Activated CD4-positive, alpha-beta T cell treated with anti-CD3 and anti-CD28 coated beads for 36 hours (primary cell): ENCODE measurements around the gene FYN. TPM values are rescaled to one million over a fixed set of nuclear protein-coding genes. Genes with fewer than 3 reads are reported as not detected.

Source experiments
- ATAC-seq: fragments of 200-7000 bp; cut with Tn5 transposase; one replicate; pipeline ENCODE4 v1.10.0; 2021; ENCODE audit warnings: mild to moderate bottlenecking, moderate library complexity
- CTCF ChIA-PET: fragments of 350-600 bp; sonication (Branson Sonifier 250); formaldehyde crosslinking; loops from one replicate; lab custom pipeline; 2021; ENCODE audit warnings: antibody characterized with exemption; lab: Charles Lee
- POLR2A ChIA-PET: fragments of 350-600 bp; sonication (Branson Sonifier 250); formaldehyde crosslinking; loops from one replicate; lab custom pipeline; 2021; ENCODE audit warnings: antibody characterized with exemption, inconsistent platforms; lab: Charles Lee
- DNase-seq: peaks from one replicate; pipeline ENCODE4 v3.0.0-alpha.2; 2020
- H3K27ac Mint-ChIP-seq: one replicate; pipeline ENCODE4 v1.8.0; 2021; ENCODE audit warnings: mixed read lengths
- H3K27me3 Mint-ChIP-seq: one replicate; pipeline ENCODE4 v1.8.0; 2021; ENCODE audit warnings: mixed read lengths
- H3K36me3 Mint-ChIP-seq: one replicate; pipeline ENCODE4 v1.8.0; 2021; ENCODE audit warnings: low read depth, mixed read lengths
- H3K4me1 Mint-ChIP-seq: one replicate; pipeline ENCODE4 v1.8.0; 2021; ENCODE audit warnings: mixed read lengths
- H3K4me3 Mint-ChIP-seq: one replicate; pipeline ENCODE4 v1.8.0; 2021; ENCODE audit warnings: mild to moderate bottlenecking, moderate library complexity, mixed read lengths
- H3K9me3 Mint-ChIP-seq: one replicate; pipeline ENCODE4 v1.8.0; 2021; ENCODE audit warnings: low read depth, mixed read lengths
- intact Hi-C, 2 experiments: fragments of 100-400 bp; cut with DNase I in 1 of 2; cut with micrococcal nuclease in 1 of 2; formaldehyde crosslinking; loops; one replicate each; pipeline versions ENCODE4 v1.14.2 to v1.15.1; 2022 to 2024; cut with DNase I, micrococcal nuclease
- total RNA-seq, 2 experiments: library from RNA; stranded (reverse); gene quantifications; one replicate each; pipeline ENCODE4 v1.2.3, GENCODE V29; 2021

Gene FYN
- total RNA-seq, 2 experiments from 2014 or later, result 345 to 504 TPM

DNA sequence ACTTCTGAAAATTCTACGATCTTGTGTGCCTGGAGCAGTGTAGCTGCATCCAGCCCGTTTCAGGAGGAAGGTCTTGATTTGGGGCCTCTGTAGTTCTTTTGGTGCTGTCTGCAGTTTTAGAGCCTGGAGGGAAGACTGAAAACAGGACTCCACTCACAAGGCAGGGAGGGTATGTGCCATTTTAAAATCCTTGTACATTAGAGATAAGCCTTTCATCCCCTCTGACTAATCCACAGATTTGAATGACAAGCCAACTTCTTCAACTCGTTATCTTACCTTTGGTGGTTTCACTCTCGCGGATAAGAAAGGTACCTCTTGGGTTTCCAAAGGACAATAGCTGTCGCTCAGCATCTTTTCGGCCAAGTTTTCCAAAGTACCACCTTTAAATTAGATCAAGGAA, 169.5 kb downstream of the FYN start:
- Mint-ChIP-seq H3K9me3 (no peaks in the 10 kb centered on the region), H3K27me3 (no peaks in the 10 kb centered on the region), H3K36me3 (peaks cover 78% of the 10 kb centered on the region), H3K4me1 (peaks cover 30% of the 10 kb centered on the region), H3K27ac (peak overlapping the region; percentile 63), H3K4me3 (no peak overlapping the region)
- ATAC-seq (no peak), DNase-seq (no peak)
- ChIA-PET CTCF (interaction anchor here (1.2 to 1.4 kb wide), 2 partner anchors 39 to 325 kb away, joined by 3 read pairs; no protein-coding TSS in a partner anchor), POLR2A (interaction anchor here (1.0 kb wide), 1 partner anchor 16 kb away, joined by 3 read pairs; no protein-coding TSS in a partner anchor)
- intact Hi-C loops, result no loop called here

DNA sequence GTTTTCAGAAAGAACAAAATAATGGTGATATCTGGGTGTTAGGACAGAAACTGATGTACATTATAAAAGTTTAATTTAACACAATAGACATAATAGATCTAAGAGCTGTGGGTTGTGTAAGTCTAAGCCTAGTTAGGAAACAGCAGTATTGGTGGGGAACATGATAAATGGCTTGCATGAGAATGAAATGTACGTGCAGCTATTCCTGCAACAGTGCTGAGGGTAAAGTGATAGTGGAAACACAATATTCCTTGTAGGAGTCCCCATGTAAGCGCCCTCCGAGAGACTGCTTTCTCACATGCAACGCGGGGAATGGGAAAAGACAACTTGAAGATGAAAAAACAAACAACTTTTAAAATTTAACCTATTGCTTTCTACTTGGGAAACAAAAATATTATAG, 171.0 kb downstream of the FYN start:
- no peaks in the 10 kb centered on the region for H3K9me3 Mint-ChIP-seq
- no peaks in the 10 kb centered on the region for H3K27me3 Mint-ChIP-seq
- ChIA-PET POLR2A (no interaction called here), CTCF (interaction anchor here (1.4 kb wide), 1 partner anchor 326 kb away, joined by 3 read pairs; no protein-coding TSS in a partner anchor)
- no peak for ATAC-seq
- DNase-seq, result no peak
- no peak overlapping the region for H3K27ac Mint-ChIP-seq
- peaks cover 25% of the 10 kb centered on the region for H3K4me1 Mint-ChIP-seq
- H3K36me3 Mint-ChIP-seq, result peaks cover 67% of the 10 kb centered on the region
- intact Hi-C loops, result no loop called here
- H3K4me3 Mint-ChIP-seq, result no peak overlapping the region

DNA sequence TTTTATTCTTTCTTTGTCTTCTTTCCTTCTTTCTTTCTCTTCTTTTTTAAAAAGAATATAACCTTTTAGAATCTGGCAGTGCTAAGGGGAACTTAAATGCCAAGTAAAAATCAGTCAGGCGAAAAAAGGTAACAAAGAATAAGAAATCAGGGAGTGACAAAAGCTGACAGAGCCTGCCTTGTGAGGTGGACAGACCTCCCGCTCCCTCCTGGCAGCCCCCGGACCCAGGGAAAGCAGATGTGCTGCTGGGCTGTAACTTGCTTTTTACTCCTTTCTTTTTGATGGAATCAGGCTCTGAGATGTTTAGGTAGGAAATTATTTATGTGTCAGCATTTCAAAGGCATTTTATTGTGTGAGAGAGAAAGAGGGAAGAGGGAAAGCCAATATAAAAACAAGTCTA, 172.1 kb downstream of the FYN start:
- H3K4me3 Mint-ChIP-seq, result no peak overlapping the region
- DNase-seq, result no peak
- no peak overlapping the region for H3K27ac Mint-ChIP-seq
- ChIA-PET CTCF (interaction anchor here (1.2 kb wide), 1 partner anchor 20 kb away, joined by 3 read pairs; no protein-coding TSS in a partner anchor), POLR2A (no interaction called here)
- H3K27me3 Mint-ChIP-seq, result no peaks in the 10 kb centered on the region
- peaks cover 26% of the 10 kb centered on the region for H3K4me1 Mint-ChIP-seq
- H3K9me3 Mint-ChIP-seq, result no peaks in the 10 kb centered on the region
- no peak for ATAC-seq
- H3K36me3 Mint-ChIP-seq, result peaks cover 69% of the 10 kb centered on the region
- intact Hi-C loops, result no loop called here

GRCh38 chr6:111700135-111700690, 173.0 kb downstream of the FYN start:
- CTCF ChIA-PET, result interaction anchor here (0.6 to 0.7 kb wide), 3 partner anchors 17 to 441 kb away, joined by 3 to 4 read pairs (median 4); no protein-coding TSS in a partner anchor
- DNase-seq (no peak), ATAC-seq (peak; percentile 53)
- peak overlapping the region; percentile 35 for H3K27ac Mint-ChIP-seq
- POLR2A ChIA-PET, result no interaction called here
- peaks cover 71% of the 10 kb centered on the region for H3K36me3 Mint-ChIP-seq
- intact Hi-C loops, result no loop called here
- no peaks in the 10 kb centered on the region for H3K9me3 Mint-ChIP-seq
- no peak overlapping the region for H3K4me3 Mint-ChIP-seq
- H3K4me1 Mint-ChIP-seq, result peaks cover 33% of the 10 kb centered on the region
- no peaks in the 10 kb centered on the region for H3K27me3 Mint-ChIP-seq

- Mint-ChIP-seq H3K27ac (peak overlapping the region; percentile 8), H3K9me3 (no peaks in the 10 kb centered on the region), H3K4me1 (peaks cover 40% of the 10 kb centered on the region), H3K27me3 (no peaks in the 10 kb centered on the region), H3K36me3 (peaks cover 73% of the 10 kb centered on the region), H3K4me3 (no peak overlapping the region)
- ATAC-seq (no peak), DNase-seq (no peak)
- ChIA-PET CTCF (interaction anchor here (1.2 kb wide), 1 partner anchor 344 kb away, joined by 5 read pairs; no protein-coding TSS in a partner anchor), POLR2A (no interaction called here)
- intact Hi-C loops, result no loop called here
Observed at GRCh38 chr6:111699123-111699522, 174.1 kb downstream of the FYN start.

DNA sequence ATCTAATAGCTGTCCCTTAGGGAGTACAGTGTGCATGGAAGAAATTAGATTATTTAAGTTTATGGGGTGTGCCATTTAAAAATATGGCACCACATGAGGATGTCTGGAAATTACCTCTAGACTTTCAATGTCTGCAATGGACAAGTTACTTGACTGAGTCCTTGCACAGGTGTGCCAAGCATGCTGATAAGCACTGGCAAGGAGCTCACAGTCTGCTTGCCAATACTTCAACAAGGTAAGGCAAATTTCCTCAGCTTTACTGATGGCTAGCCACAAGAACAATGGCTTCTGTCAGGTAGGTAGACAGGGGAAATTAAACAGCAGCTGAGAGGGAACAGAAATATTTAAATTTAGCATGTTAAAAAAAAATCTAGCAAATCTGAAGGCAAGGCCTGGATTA, 176.4 kb downstream of the FYN start:
- H3K9me3 Mint-ChIP-seq, result no peaks in the 10 kb centered on the region
- no peaks in the 10 kb centered on the region for H3K27me3 Mint-ChIP-seq
- intact Hi-C loops, result no loop called here
- ChIA-PET POLR2A (no interaction called here), CTCF (interaction anchor here (1.2 to 2.4 kb wide), 3 partner anchors 13 to 22 kb away, joined by 3 to 13 read pairs (median 5); no protein-coding TSS in a partner anchor)
- peaks cover 74% of the 10 kb centered on the region for H3K36me3 Mint-ChIP-seq
- H3K4me3 Mint-ChIP-seq, result no peak overlapping the region
- ATAC-seq (no peak), DNase-seq (no peak)
- no peak overlapping the region for H3K27ac Mint-ChIP-seq
- peaks cover 49% of the 10 kb centered on the region for H3K4me1 Mint-ChIP-seq

GRCh38 chr6:111692327-111693164, 180.7 kb downstream of the FYN start:
- DNase-seq, result no peak
- peaks cover 86% of the 10 kb centered on the region for H3K36me3 Mint-ChIP-seq
- ATAC-seq, result peak; percentile 28
- peaks cover 40% of the 10 kb centered on the region for H3K4me1 Mint-ChIP-seq
- ChIA-PET POLR2A (no interaction called here), CTCF (interaction anchor here (1.4 kb wide), 1 partner anchor 12 kb away, joined by 3 read pairs; no protein-coding TSS in a partner anchor)
- H3K9me3 Mint-ChIP-seq, result no peaks in the 10 kb centered on the region
- intact Hi-C loops, result no loop called here
- H3K27me3 Mint-ChIP-seq, result no peaks in the 10 kb centered on the region
- no peak overlapping the region for H3K4me3 Mint-ChIP-seq
- peak overlapping the region; percentile 68 for H3K27ac Mint-ChIP-seq

DNA sequence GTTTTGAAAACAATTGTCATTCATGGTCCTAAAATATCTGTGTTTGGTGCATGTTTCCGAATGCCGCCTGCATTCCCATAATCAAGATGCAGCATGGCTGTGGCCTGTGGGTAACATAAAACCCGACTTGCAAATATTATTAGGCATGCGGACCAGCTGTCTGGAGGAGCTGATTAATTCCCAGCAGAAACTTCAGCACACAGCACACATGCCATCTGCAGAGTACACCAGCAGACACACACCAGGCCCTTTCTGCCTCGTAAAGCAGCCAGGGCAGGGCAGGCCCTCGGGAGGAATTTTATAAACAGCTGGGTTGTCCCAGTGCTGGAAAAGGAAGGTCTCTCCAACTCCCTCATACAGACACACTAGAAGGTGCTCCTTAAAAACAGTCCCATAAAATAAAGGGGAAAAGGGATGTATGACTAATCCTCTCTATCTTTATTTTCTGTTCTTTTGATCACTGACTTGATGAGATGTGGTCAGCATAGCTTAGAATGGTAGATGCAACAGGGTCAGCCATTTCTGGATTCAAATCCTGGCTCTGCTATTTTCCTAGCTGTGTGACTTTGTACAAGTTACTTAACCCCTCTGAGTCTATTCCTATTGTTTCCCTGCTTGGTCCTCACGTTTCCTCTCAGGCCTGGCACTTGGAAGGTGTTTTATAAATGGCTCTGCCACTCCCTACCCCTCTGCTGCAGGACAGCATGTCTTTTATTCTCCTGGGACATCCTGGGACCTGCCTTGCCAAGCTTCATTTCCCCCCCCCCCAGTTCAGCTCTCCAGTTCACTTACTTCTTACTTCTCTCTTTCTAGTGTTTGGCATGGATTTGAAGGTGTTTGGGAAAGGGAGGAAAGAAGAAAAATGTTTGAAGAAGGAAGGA, 181.7 kb downstream of the FYN start:
- DNase-seq (no peak), ATAC-seq (no peak)
- intact Hi-C loops, result no loop called here
- Mint-ChIP-seq H3K27ac (peak overlapping the region; percentile 4), H3K36me3 (peaks cover 84% of the 10 kb centered on the region), H3K27me3 (no peaks in the 10 kb centered on the region), H3K4me1 (peaks cover 45% of the 10 kb centered on the region), H3K4me3 (no peak overlapping the region), H3K9me3 (no peaks in the 10 kb centered on the region)
- CTCF ChIA-PET, result no interaction called here
- POLR2A ChIA-PET, result no interaction called here

DNA sequence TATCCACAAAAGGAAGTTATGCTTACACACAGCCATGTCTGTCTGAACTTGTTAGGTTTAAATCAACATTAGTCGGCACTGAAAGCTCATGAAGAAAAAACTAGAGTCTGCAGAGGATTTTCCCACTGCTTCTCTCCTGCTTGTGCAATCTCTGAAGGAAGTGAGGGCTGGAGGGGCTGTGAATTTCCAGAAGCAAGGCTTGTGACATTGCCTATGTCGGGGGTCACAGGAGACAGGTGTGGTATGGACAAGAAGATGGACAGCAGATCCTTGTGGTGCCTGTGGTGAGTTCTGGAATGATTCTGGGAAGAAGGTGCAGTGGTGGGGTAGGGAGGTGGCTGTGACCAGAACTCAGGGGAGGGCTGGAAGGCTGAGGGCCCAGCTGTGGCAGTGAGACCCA, 183.3 kb downstream of the FYN start:
- no peaks in the 10 kb centered on the region for H3K27me3 Mint-ChIP-seq
- peaks cover 51% of the 10 kb centered on the region for H3K4me1 Mint-ChIP-seq
- DNase-seq, result no peak
- H3K4me3 Mint-ChIP-seq, result no peak overlapping the region
- peaks cover 88% of the 10 kb centered on the region for H3K36me3 Mint-ChIP-seq
- no peaks in the 10 kb centered on the region for H3K9me3 Mint-ChIP-seq
- ChIA-PET POLR2A (no interaction called here), CTCF (interaction anchor here (1.0 to 1.2 kb wide), 2 partner anchors 33 to 308 kb away, joined by 4 read pairs; no protein-coding TSS in a partner anchor)
- intact Hi-C loops, result no loop called here
- H3K27ac Mint-ChIP-seq, result no peak overlapping the region
- ATAC-seq, result no peak

- H3K36me3 Mint-ChIP-seq, result peaks cover 88% of the 10 kb centered on the region
- intact Hi-C loops, result no loop called here
- H3K27me3 Mint-ChIP-seq, result no peaks in the 10 kb centered on the region
- peaks cover 51% of the 10 kb centered on the region for H3K4me1 Mint-ChIP-seq
- no peaks in the 10 kb centered on the region for H3K9me3 Mint-ChIP-seq
- POLR2A ChIA-PET, result no interaction called here
- H3K4me3 Mint-ChIP-seq, result no peak overlapping the region
- CTCF ChIA-PET, result interaction anchor here (1.0 to 1.2 kb wide), 2 partner anchors 33 to 309 kb away, joined by 4 read pairs; no protein-coding TSS in a partner anchor
- ATAC-seq, result no peak
- H3K27ac Mint-ChIP-seq, result no peak overlapping the region
- no peak for DNase-seq
Observed at GRCh38 chr6:111689419-111689818, 183.8 kb downstream of the FYN start.

GRCh38 chr6:111688331-111688730, 184.9 kb downstream of the FYN start:
- H3K4me3 Mint-ChIP-seq, result no peak overlapping the region
- H3K4me1 Mint-ChIP-seq, result peaks cover 52% of the 10 kb centered on the region
- POLR2A ChIA-PET, result interaction anchor here (0.6 to 0.7 kb wide), 2 partner anchors 16 to 142 kb away, joined by 3 read pairs; no protein-coding TSS in a partner anchor
- DNase-seq (no peak), ATAC-seq (no peak)
- intact Hi-C loops, result no loop called here
- CTCF ChIA-PET, result interaction anchor here (0.6 to 1.2 kb wide), 3 partner anchors 374 to 475 kb away, joined by 3 to 5 read pairs (median 3); a partner anchor contains a TSS
- peaks cover 85% of the 10 kb centered on the region for H3K36me3 Mint-ChIP-seq
- H3K9me3 Mint-ChIP-seq, result no peaks in the 10 kb centered on the region
- H3K27me3 Mint-ChIP-seq, result no peaks in the 10 kb centered on the region
- H3K27ac Mint-ChIP-seq, result no peak overlapping the region
